Pancreas (tissue), 10 donors: Measurements from ENCODE around the gene ADCY2. TPM values are rescaled to one million over a fixed set of nuclear protein-coding genes. Genes with fewer than 3 reads are reported as not detected.

Experiments used
- ATAC-seq, 4 donors: fragments of 200-7000 bp; cut with Tn5 transposase; one replicate each; pipeline versions ENCODE4 v1.8.0 to v1.9.1; 2020; ENCODE audit warnings: mild to moderate bottlenecking in 4 of 4, moderate library complexity in 4 of 4
- DNase-seq, 6 donors: peaks; one replicate each; pipeline ENCODE4 v3.0.0-alpha.2; 2020
- FAIRE-seq: peaks from 2 replicates; lab custom pipeline; 2012; peaks lifted over from hg19 to GRCh38; lab: Jason Lieb, UNC
- H3K27ac ChIP-seq, 4 donors: fragments of 200-600 bp; sonication (generic); 1 replicate in 3 of 4; 2 replicates in 1 of 4; pipeline versions ENCODE4 v1.5.0 to v1.8.0; 2020
- H3K27me3 ChIP-seq, 4 donors: fragments of 200-600 bp; one replicate each; pipeline ENCODE4 v1.8.0; 2021
- H3K36me3 ChIP-seq, 3 donors: fragments of 200-600 bp; sonication (generic) in 1 of 3; one replicate each; pipeline versions ENCODE4 v1.5.0 to v1.8.0; 2020 to 2021
- H3K4me1 ChIP-seq, 3 donors: fragments of 200-600 bp; one replicate each; pipeline ENCODE4 v1.8.0; 2021
- H3K4me3 ChIP-seq, 4 donors: fragments of 200-600 bp; sonication (generic) in 2 of 4; one replicate each; pipeline versions ENCODE4 v1.5.0 to v1.8.0; 2020 to 2021
- H3K9me3 ChIP-seq, 4 donors: fragments of 200-600 bp; one replicate each; pipeline ENCODE4 v1.8.0; 2021
- WGBS, 2 donors: extraction: QIAGEN DNeasy Blood & Tissue Kit; methylation state at CpG; one replicate each; pipeline ENCODE4 v1.1.7; 2013; 5-methylcytosine and 5-hydroxymethylcytosine counted together
- intact Hi-C, 3 donors: fragments of 100-400 bp; cut with DNase I; formaldehyde crosslinking; loops; one replicate each; pipeline versions ENCODE4 v1.11.1 to v1.14.2; 2022
- polyA plus RNA-seq, 2 donors: library from polyadenylated mRNA; stranded (reverse); fragments of 200-250 nt; gene quantifications; one replicate each; pipeline ENCODE4 v1.2.3, GENCODE V29; 2013
- total RNA-seq, 6 donors: library from RNA; stranded (reverse); fragmentation: NEBNext Ultra II Directional in 4 of 6; extraction: Animal tissue kit (Norgen Biotek cat#: 25700) in 4 of 6; gene quantifications; one replicate each; pipeline versions ENCODE4 v1.2.1 to v1.2.4, GENCODE V29; 2021 to 2023
- TF ChIP-seq, protein P1 (sequence below), 4 donors: fragments of 200-600 bp; sonication (generic) in 3 of 4; IDR thresholded peaks; one replicate each; pipeline versions ENCODE4 v1.5.0 to v1.8.0; 2021; ENCODE audit warnings: antibody characterized with exemption in 4 of 4
- donor health status: healthy with polysubstance abuse.
- donor health status: DM: no; HTN: no; CAD: no; lungs with moderate emphysema.
- donor health status: DM: no; HTN: no; CAD: no.
- donor health status: control.
- donor health status: control.
- donor health status: Bipolar disorder and iron deficiency.
- donor health status: DM: yes; HTN: yes; CAD: no.
- donor health status: DM: no; HTN: no; CAD: no.
- donor health status: DM: no; HTN: no; CAD: no.
- donor health status: DM: yes; HTN: yes; CAD: no.

ADCY2 gene
- total and polyA plus RNA-seq, 8 donors, result 0.19 to 2.2 (median 0.50) TPM

DNA sequence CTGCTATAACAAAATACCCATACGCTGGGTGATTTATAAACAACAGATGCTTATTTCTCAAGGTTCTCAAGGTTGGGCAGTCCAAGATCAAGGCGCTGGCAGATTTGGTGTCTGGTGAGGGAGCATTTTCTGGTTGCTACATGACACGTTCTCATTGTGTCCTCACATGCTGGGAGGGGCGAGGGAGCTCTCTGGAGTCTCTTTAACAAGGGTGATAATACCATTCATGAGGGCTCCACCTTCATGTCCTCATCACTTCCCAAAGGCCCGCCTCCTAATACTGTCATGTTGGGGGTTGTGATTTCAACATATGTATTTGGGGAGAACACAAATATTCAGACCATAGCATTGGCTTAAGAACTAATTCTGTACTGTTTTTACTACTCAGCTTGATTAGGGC lies 450.4 kb downstream of the ADCY2 start:
- H3K9me3 ChIP-seq, result no peaks in the 10 kb centered on the region
- DNase-seq (peak in 1 of 6 donors; percentile 33), FAIRE-seq (no peak), ATAC-seq (no peak)
- no peak overlapping the region for H3K4me3 ChIP-seq
- no peaks in the 10 kb centered on the region for H3K27me3 ChIP-seq
- H3K36me3 ChIP-seq, result no peaks in the 10 kb centered on the region
- TF ChIP-seq, protein P1, sequence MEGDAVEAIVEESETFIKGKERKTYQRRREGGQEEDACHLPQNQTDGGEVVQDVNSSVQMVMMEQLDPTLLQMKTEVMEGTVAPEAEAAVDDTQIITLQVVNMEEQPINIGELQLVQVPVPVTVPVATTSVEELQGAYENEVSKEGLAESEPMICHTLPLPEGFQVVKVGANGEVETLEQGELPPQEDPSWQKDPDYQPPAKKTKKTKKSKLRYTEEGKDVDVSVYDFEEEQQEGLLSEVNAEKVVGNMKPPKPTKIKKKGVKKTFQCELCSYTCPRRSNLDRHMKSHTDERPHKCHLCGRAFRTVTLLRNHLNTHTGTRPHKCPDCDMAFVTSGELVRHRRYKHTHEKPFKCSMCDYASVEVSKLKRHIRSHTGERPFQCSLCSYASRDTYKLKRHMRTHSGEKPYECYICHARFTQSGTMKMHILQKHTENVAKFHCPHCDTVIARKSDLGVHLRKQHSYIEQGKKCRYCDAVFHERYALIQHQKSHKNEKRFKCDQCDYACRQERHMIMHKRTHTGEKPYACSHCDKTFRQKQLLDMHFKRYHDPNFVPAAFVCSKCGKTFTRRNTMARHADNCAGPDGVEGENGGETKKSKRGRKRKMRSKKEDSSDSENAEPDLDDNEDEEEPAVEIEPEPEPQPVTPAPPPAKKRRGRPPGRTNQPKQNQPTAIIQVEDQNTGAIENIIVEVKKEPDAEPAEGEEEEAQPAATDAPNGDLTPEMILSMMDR (IDR thresholded peaks at IDR 0.05), result no peak
- H3K27ac ChIP-seq, result no peak overlapping the region
- peaks cover 0 to 4% (median 0%) of the 10 kb centered on the region in 3 donors for H3K4me1 ChIP-seq
- WGBS, 2 donors, result 71 to 79% methylated on average over 5 of the region's 5 CpGs
- intact Hi-C loops, result no loop called here

DNA sequence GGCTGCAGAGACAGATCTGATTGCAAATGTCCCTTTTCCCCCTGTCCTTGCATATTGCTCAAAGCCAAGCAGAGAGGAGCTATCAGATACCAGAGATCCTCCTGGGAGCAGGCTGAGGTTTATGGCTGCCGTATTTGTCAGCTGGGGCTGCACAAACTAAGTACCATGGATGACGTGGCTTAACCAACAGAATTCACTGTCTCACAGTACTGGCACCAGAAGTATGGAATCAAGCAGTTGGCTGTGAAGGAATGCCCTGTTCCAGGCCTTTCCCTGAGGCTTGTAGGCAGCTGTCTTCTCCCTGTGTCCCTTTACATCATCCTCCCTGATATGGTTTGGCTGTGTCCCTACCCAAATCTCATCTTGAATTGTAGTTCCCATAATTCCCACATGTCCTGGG lies 452.4 kb downstream of the ADCY2 start:
- no peaks in the 10 kb centered on the region for H3K27me3 ChIP-seq
- intact Hi-C loops, result no loop called here
- 85 to 87% methylated on average over 2 of the region's 2 CpGs for WGBS, 2 donors
- ATAC-seq, result no peak
- no peaks in the 10 kb centered on the region for H3K36me3 ChIP-seq
- no peak for FAIRE-seq
- H3K4me3 ChIP-seq, result no peak overlapping the region
- no peak overlapping the region for H3K27ac ChIP-seq
- peaks cover 11 to 14% (median 13%) of the 10 kb centered on the region in 3 donors for H3K4me1 ChIP-seq
- DNase-seq, result no peak
- no peaks in the 10 kb centered on the region for H3K9me3 ChIP-seq
- TF ChIP-seq, protein P1 (IDR thresholded peaks at IDR 0.05), result no peak

DNA sequence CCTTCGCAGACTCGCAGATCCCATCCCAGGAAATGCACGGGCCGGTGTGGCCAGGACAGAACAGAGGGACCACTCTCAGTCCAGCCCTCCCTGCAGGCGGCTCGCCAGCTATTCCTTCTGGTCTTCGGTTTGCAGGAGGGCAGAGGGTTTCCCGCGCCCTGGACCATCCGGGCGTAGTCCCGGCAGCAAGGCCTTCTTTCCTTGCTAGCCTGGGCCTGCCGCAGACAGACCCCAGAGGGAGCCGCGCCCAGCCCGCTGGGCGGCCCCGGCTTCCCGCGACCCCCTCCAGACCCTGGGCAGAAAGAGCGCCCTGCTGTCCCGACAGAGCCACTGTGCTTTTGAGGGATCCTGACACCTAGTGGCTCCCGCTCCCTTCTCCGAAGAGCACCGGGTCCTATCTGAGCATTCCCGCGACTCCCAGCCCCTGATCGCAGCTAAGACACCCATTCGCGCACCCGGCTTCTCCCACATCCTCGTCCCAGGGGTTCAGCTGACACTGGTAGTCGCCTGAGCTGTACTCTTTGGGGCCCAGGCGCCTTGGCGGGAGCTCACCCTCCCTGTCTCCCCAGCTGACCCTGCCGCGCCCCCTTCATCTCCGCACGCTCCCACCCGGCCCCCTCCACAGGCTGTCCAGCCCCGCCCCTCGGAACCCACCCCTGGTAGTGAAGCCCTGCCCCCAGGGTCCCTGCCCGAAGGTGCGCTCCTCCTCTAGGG lies 453.9 kb downstream of the ADCY2 start:
- Histone ChIP-seq H3K27me3 (no peaks in the 10 kb centered on the region), H3K4me1 (peaks cover 11 to 14% (median 13%) of the 10 kb centered on the region in 3 donors), H3K36me3 (no peaks in the 10 kb centered on the region), H3K4me3 (peak overlapping the region in 3 of 4 donors; percentile 8 to 70 (median 58)), H3K27ac (no peak overlapping the region), H3K9me3 (no peaks in the 10 kb centered on the region)
- intact Hi-C loops, result no loop called here
- FAIRE-seq (no peak), ATAC-seq (peak in 1 of 4 donors; percentile 11), DNase-seq (peak in 4 of 6 donors; percentile 16 to 88 (median 58))
- 39 to 42% methylated on average over 44 of the region's 44 CpGs for WGBS, 2 donors
- TF ChIP-seq, protein P1 (IDR thresholded peaks at IDR 0.05), result no peak

DNA sequence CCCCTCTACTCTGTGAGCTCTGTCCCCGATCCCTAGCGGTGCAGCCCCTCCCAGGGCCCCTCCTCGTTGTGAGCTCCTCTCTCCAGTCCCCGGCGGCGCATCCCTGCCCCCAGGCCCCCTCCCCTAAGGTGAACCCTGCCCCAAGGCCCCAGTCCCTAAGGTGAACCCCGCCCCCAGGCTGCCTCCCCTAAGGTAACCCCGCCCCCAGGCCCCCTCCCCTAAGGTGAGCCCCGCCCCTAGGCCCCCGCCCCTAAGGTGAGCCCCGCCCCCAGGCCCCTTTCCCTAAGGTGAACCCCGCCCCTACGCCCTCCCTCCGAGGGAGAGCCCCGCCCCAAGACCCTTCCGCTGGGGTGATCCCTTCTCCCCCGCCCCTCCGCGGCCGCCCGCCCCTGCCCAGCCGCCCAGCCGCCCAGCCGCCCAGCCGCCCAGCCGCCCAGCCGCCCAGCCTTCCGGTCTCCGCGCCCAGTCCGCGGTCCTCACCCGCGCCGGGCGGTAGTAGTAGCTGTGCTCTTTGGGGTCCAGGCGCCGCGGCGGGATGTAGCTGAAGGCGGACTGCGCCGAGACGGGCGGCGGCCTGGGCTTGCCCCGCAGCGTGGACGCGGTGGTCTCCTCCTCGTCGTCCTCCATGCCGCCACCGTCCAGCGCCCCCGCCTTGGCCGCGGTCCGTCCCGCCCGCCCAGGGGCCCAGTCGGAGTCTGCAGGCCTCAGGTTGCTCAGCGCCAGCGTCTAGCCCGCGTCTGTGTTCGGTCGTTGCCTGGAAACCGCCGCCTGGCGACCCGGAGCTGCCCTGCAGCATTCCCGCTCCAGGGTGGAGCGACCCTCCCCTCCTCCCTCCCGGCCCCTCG lies 454.7 kb downstream of the ADCY2 start, which contains the start of gene CFAP90:
Gene CFAP90 (minus strand): TSS at position 739 of the 845 bp plus-strand sequence. CDS start 112 bp downstream, at position 627.
- Histone ChIP-seq H3K27me3 (no peaks in the 10 kb centered on the region), H3K9me3 (no peaks in the 10 kb centered on the region), H3K4me1 (peaks cover 11 to 14% (median 13%) of the 10 kb centered on the region in 3 donors), H3K4me3 (peak within 1 kb of the TSS; percentile 18 to 70 (median 60)), H3K36me3 (no peaks in the 10 kb centered on the region), H3K27ac (peak within 1 kb of the TSS; percentile 33 to 71 (median 56))
- FAIRE-seq (no peak), ATAC-seq (peak; percentile 74 to 84 (median 79)), DNase-seq (peak; percentile 71 to 91 (median 80))
- intact Hi-C loops, result no loop called here
- TF ChIP-seq, protein P1 (IDR thresholded peaks at IDR 0.05), result peak in 3 of 4 donors; percentile 18 to 35 (median 27)
- 3 to 5% methylated on average over 30 to 75 of the region's 76 CpGs for WGBS, 2 donors
